ENCODE results near the gene PROC.
A peak's percentile ranks its signal among the peaks of the same experiment; 100 is the strongest.
"Not testable (repeated sequence)": the region's sequence is repeated elsewhere in the genome, so short reads cannot be mapped to it uniquely, and the experiment has no call there.

The PROC gene

DNA sequence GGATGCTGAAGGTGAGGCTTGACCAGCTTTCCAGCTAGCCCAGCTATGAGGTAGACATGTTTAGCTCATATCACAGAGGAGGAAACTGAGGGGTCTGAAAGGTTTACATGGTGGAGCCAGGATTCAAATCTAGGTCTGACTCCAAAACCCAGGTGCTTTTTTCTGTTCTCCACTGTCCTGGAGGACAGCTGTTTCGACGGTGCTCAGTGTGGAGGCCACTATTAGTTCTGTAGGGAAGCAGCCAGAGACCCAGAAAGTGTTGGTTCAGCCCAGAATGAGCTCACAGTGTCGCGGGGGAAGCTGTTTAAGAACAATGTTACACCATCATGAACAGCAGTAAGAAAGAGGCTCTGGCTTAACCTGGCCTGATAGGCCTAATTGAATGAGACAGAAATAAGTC, 11.1 kb downstream of the PROC start:
- DNase-seq, result no peak

DNA sequence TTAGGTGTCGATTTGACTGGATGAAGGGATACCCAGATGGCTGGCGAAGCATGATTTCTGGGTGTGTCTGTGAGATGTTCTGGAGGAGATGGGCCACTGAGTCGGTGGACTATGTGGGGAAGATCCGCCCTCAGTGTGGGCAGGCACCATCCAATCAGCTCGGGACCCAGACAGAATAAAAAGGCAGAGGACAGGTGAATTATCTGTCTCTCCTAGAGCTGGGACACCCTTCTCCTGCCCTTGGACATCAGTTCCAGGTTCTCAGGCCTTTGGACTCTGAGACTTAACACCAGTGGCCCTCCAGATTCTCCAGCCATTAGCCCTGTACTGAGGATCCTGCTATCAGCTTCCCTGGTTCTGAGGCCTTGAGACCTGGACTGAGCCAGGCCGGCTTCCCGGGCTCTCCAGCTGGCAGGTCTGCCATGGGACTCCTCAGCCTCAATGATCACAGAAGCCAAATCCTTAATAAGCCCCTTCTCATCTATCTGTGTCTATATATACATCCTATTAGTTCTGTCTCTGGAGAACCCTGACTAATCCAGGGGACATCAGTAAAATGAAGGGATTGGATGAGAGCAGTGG, 11.7 kb downstream of the PROC start:
- DNase-seq, result no peak

DNA sequence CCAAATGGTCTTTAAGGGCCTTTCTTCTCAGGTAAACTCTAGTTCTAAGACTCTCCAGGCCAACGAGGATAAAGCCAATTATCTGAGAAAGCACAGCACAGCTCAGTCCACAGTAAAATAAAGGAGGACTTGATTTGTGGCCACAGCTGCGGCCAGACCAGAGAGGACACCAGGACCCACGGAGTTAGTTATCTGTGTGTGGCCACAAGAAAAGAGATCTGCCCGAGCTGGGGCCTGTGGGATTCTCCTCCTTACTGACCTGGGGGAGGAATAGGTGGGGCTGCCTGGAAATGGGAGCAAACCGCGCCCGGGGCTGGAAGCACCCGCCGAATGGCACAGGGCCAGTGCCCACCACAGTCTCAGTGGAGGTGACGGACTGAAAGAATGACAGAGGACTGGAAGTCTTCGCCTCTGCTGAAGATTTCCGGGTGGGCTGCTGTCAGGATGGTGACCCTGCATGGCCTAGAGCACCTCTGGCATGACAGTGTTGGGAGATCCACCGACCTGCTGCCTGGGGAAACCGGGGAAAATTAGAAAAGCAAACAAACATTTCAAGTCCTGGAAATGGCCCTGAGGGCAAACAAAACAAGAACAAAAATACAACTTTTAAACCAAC, 13.3 kb downstream of the PROC start:
- DNase-seq, result no peak

DNA sequence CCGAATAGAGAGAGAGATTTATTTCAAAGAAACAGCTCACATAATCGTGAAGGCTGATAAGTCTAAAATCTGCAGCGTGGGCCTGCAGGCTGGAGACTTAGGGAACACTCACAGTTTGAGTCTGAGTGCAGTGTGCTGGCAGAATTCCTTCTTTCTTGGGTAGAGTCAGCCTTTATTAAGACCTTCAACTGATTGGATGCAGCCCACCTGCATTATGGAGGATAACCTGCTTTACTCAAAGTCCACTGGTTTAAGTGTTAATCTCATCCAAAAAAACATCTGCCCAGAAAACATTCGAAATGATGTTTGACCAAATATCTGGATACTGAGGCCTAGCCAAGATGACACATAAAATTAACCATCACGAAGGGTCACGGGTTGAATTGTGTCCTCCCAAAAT, 16.3 kb downstream of the PROC start:
- DNase-seq, result no peak

DNA sequence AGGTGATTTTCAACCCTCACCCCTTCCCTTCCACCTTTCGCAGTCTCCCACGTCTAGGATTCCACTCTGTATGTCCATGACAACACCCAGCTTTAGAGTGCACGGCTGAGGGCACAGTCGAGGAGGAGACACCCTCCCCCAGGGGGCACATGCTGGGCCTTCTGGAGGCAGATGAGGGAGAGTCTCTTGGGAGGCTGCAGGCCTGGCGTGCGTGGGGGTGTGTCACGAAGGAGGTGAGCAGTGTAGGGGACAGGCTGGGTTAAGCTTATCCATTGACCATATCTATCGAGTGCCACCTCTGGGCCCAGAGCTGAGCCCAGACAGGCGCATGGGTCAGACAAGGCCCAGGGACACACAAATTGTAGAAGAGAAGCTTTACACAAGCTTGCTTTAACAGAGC, 18.8 kb downstream of the PROC start:
- no peak for DNase-seq

DNA sequence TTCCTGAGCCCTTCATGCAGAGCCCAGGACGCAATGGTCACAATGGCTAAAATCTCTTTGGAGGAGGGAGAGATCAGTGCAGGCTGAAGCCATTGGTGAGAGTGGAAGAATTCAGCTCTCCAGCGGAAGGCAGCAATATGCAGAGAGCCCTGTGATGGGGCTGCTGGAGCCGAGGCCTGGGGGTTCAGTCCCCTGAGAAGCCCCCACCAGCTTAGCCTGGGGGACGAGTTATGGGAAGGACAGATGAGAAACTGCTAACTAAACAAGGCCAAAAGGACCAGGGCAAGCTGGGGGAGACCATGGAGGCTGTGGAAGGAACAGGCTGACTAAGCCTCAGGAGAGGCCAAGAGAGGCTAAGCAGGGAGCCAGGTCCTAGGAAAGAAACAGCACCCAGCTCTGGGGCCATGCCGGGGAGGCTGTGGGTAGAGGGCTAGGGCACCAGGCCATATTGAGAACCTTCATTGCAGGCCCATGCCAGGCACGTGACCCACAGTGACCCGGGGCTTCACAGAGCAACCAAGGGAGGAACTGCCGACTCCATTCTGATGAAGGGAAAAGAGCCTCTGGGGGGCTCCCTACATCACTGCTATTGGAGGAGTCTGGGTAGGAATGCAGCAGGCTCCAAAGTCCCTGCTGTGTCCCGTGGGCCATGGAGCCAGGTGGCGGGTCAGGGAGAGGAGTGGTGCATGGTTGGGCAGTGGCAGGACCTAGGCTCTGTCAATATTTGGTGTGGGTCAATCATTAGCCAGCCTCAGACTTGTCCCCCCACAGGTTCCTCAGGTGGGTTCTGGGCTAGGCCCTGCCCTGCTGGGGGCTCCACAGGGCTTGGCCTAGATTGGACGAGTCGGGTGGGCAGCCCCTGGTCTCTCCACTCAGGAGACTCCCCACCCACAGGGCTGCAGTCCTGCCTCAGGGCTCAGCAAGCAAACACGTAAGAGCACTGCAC, 19.8 kb downstream of the PROC start:
- no peak for DNase-seq

DNA sequence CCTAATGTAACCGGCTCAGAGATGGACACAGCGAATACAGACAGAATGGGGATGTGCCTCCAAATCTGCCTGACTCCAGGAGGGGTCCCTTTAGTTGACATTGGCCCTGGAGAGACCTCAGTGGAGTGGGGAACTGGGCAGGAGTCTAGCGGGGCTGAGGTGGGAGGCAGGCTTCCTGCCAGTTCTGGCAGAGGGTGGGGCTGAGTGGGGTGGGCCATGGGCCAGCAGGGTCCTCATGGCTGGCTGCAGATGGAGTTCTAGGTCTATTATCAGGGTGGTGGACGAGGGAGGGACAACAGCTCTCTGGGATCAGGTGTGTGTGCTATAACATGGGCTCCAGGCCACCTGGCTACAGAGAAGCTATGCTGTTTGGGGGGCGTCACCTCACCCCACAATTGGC, 21.1 kb downstream of the PROC start:
- no peak for DNase-seq

DNA sequence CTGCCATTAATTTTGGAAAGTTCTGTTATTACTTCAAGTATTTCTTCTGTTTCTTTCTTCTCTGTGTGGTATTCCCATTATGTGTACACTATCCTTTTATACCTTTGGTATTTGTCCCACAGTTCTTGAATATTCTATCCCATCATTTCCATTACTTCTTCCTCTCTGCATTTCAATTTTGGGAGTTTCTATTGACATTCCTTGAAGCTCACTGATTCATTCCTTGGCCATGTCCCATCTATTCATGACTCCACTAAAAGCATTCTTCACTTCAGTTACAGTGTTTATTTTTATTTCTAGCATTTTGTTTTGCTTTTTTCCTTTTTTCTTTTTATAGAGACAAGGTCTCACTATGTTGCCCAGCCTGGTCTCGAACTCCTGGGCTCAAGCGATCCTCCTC, 30.3 kb downstream of the PROC start:
- DNase-seq, result no peak

DNA sequence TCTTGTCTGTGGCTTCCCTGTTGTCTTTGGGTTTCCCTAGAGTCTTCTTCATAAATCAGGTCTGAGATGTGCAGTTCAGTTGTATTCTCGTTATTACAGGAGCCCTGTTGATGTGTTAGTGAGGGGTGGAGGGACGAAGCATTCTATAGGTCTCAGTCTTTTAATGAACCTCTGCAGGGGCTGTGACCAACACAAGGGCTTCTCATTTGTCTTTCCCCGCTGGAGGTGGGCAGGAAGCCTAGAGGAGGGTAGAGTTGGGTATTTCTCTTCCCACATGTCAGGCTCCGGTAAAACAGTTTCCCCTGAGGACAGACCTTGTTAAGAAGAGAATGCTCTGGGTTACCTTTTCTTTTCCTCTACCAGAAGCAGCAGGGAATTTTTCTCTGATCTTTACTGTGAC, 31.2 kb downstream of the PROC start:
- DNase-seq, result no peak

DNA sequence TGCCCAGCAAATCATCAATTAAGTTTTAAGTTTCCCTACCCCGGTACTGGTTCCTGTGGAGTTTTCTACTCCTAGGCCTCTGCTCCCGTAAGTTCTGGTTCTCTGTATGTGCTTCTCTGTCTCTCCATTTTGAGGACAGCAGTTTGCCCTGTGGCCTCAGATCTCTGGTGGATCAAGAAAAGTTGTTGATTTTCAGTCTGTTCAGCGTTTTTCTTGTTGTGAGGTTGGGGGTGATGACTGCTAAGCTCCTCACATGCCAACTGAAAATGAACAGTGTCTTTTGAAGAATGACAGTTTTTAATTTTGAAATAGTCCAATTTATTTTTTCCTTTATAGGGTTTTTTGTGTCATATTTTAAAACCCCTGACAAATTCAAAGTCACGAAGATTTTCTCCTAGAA, 31.7 kb downstream of the PROC start:
- no peak for DNase-seq

DNA sequence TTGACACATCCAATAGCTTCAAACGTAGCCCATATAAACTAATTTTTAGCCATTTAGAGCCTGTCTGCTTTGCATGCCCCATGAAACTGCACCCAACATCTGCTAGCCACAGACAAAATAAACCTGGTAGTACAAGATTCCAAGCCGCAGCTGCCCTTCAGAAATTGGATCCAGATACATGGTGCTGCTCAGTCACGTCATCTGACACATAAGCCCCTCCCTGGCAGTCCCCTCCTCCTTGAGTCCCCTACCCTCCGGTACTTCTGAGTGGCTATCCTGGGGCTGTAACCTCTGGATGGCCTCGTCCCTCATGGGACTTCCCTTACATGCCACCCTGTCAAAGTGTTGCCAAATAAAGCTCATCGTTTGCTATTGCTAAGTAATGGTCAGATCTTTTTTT, 33.8 kb downstream of the PROC start:
- DNase-seq, result no peak

DNA sequence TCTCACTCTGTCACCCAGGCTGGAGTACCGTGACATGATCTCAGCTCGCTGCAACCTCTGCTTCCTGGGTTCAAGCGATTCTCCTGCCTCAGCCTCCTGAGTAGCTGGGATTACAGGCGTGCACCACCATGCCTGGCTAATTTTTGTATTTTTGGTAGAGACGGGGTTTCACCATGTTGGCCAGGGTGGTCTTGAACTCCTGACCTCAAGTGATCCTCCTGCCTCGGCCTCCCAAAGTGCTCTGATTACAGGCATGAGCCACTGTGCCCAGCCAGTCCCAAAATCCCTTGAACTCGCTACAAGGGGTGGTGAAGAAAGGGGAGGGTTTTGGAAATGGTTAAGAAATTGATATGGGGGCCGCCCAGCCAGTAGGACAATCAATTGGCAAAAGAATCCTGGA, 34.2 kb downstream of the PROC start:
- not testable (repeated sequence) for DNase-seq

DNA sequence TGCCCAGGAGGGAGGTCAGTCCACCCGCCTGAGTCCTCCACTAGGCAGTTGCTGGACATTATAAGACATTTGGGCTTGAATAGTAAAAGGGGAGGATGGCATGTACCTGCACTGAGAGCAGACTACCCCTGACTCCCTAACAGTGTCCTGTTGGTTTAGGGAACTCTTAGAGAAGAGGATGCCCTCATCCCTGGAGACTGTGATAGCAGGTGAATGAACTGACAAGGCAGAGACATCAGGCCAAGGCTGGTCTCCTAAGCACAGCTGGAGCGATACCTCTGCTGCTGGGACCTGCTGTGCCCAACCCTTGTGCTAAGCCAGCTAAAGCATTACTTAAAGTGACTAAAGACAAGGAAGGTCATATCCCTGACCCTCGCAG, 34.8 kb downstream of the PROC start:
- no peak for DNase-seq

DNA sequence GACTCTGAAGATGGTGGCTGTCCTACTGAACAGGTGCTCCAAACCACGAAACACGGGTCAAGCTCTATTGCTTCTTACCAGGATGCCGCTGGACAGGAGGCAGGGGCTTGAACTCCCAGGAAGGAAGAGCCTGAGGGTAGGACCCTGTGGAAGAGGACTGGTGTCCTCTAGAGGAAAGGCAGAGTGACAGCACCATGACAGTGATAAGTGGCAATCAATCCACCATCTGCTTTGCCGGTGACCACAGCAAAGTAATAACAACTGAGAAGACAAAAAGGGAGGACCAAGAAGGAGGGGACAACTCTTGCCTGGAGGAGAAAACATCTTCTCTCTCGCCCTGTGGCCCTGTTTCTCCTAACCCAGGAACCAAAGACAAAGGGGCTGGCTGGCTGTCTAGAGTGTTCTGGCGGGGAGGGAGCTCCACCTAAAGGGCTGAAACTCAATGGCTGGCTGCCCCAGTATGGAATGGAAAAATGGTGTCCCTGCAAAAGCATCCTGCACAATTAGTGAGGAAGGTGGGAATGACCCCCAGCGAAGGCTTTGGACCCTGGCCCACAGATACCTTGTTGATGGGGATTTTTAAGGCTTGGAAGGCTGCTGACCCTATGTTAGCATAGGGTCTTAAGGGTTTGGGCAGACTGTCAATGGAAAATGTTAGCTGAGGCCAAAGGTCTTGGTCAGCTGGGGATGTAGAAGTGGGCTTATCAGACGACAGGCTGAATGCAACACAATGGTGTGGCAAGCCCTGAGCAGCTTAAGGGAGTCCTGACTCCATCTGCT, 35.4 kb downstream of the PROC start:
- peak; percentile 26 for DNase-seq

DNA sequence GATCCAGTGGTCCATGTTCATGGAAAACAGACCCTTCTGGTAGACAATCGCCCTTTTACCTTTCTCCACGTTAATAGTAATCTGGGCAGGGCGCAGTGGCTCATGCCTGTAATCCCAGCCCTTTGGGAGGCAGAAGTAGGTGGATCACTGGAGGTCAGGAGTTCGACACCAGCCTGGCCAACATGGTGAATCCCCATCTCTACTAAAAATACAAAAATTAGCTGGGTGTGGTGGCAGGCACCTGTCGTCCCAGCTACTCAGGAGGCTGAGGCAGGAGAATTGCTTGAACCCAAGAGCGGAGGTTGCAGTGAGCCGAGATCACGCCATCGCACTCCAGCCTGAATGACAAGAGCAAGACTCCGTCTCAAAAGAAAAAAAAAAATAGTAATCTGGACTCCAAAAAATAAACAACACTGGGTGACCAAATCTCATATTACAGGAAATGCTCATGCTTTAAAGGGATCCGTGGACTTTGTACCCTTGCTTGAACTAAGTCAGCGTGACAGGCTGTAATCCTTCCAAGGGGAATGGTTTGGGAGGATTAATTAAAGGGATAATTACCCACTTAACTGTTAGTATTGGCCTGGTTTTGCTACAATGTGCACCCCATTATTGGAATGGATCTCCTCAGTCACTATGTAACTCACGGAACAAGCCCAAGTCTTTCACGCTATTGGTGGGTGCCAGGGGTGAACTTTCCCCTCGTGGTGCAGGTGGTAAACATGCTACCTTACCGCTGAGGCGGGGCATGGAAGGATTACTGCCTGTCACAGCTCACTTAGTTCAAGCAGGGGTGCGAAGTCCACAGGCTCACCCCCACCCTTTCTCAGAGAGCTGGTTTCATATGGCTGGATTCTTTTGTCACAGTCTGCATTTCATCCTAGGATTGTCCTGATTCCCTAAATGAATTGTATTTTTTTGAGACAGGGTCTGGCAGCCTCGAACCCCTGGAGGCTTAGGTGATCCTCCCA, 36.7 kb downstream of the PROC start:
- DNase-seq, result peak; percentile 59

DNA sequence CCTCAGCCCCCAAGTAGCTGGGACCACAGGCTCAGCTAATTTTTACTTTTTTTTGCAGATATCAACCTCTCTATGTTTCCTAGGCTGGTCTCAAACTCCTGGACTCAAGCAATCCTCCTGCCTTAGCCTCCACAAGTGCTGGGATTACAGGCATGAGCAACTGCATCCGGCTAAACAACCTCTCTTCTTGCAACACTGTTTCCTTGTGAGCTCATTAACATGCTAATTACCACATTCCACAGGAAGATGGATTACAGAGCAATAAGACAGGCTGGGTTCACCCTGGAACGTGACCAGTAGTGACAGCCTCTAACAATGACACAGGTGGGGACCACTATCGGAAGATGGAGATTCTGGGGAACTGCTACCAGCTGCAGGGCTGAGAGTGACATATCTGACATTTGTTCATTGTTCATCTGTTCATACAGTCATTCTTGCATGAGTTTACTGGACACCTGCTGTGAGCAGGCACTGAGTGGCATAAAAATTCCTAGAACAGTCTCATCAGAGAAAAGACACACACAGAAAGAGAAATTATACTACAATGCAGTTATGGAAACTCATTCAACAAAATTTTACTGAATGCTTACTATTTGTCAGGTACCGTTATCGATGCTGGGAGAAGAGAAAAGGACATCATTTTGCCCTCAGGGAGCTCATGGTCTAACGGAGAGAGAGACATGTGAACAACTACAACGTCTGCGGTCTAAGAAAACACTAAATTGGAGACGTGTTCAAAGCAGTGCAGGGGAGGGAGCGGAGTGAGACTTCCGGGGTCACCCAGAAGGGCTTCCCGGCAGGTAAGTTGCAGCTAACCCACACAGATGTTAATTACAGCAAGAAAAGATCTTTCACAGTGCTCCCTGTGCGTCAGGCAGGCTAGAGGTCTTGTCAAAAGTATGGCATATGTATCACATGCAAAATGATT, 37.6 kb downstream of the PROC start:
- DNase-seq, result peak; percentile 9

DNA sequence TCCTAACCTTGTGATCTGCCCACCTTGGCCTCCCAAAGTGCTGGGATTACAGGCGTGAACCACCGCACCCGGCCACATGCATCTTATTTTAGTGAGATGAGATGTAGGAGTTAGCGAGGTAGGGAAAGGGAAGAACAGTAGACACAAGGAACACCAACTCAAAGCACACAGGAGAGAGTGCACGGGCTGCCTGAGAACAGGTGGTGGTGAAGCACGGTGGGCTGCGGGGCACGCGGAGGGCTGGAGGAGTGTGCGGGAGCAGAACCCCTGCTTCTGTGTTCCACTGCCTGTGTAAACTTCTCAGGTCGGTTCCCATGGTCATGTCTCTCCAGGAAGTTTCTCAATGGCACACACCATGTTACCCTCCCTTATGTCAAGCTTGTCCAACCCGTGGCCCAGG, 38.7 kb downstream of the PROC start:
- no peak for DNase-seq

DNA sequence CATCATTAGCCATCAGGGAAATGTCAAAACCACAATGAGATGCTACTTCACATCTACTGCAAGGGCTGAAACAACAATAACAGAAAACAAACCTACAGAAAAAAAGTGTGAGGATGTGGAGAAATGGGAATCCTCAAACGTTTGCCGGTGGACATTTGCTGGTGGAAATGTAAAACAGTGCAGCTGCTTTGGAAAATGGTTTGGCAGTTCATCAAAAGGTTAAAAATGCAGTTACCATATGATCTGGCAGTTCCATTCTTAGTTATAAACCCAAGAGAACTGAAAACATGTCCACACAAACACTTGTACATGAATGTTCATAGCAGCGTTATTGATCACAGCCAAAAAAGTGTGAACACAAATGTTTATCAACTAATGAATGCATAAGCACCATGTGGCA, 44.2 kb downstream of the PROC start:
- no peak for DNase-seq

DNA sequence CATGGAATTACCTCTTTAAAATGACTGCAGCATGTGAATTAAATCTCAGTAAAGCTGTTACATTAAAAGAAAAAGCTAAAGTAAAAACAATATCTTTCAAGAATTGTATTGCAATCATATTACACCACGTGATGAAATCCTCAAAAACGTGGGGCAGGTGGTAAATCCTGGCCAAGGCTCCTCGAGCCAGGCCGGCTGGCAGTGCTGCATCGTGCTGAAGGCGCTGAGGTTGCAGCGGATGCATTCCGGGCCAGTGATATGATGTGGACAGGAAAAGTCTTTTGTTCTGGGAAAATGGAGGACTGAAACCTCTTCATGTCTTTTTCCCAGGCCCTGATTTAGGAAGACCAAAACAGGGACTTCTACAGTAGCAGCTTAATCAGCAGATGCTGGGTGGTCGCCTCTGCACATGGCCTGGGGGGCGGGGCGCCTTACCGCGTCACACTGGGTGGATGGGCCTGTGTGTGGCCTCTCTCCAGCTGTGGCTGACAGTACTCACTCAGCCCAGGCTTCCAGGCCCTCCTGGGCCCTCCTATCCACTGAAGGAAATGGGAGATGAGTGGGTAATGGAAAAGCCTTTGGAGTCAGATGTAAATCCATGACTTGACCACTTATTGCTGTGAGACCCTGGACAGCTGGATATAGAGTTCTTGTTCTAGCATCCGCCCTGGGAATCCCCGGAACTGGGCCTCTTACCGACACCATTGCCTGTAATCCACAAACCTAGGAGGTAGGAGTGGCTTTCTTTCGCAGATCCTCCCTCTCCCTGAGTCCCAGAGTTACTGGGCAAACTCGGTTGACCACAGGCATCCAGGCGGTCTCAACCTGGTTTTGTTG, 45.1 kb downstream of the PROC start:
- no peak for DNase-seq
